ENCODE data around the gene ZNF780B. TPM values are rescaled to one million over a fixed set of nuclear protein-coding genes. Genes with fewer than 3 reads are reported as not detected.

ZNF780B gene
- total RNA-seq, 1 donor from 2014 or later, result 27.1 TPM

- Histone ChIP-seq H3K9me3 (peaks cover 33% of the 10 kb centered on the region), H3K4me3 (no peak overlapping the region), H3K27me3 (ENCODE audit: low read depth) (no peaks in the 10 kb centered on the region), H3K36me3 (peaks cover 3% of the 10 kb centered on the region), H3K4me1 (no peaks in the 10 kb centered on the region), H3K27ac (no peak overlapping the region)
- DNase-seq, result no peak
- no peak for TF ChIP-seq CTCF (IDR thresholded peaks at IDR 0.05)
- ATAC-seq, result no peak
- intact Hi-C loops (cut with DNase I), result no loop called here
Observed at GRCh38 chr19:39987596-39987995, 68.4 kb downstream of the ZNF780B start.

GRCh38 chr19:39987167-39987566 lies 68.9 kb downstream of the ZNF780B start:
- no peak for TF ChIP-seq CTCF (IDR thresholded peaks at IDR 0.05)
- Histone ChIP-seq H3K27ac (no peak overlapping the region), H3K27me3 (ENCODE audit: low read depth) (no peaks in the 10 kb centered on the region), H3K9me3 (peaks cover 33% of the 10 kb centered on the region), H3K36me3 (peaks cover 8% of the 10 kb centered on the region), H3K4me3 (no peak overlapping the region), H3K4me1 (no peaks in the 10 kb centered on the region)
- DNase-seq, result no peak
- intact Hi-C loops (cut with DNase I), result no loop called here
- ATAC-seq, result no peak

- Histone ChIP-seq H3K4me1 (no peaks in the 10 kb centered on the region), H3K27me3 (ENCODE audit: low read depth) (no peaks in the 10 kb centered on the region), H3K36me3 (peaks cover 13% of the 10 kb centered on the region), H3K9me3 (peaks cover 33% of the 10 kb centered on the region), H3K27ac (no peak overlapping the region), H3K4me3 (no peak overlapping the region)
- DNase-seq (no peak), ATAC-seq (no peak)
- intact Hi-C loops (cut with DNase I), result no loop called here
- TF ChIP-seq CTCF (IDR thresholded peaks at IDR 0.05), result no peak
Observed at GRCh38 chr19:39986643-39987042, 69.4 kb downstream of the ZNF780B start.

- Histone ChIP-seq H3K27me3 (ENCODE audit: low read depth) (no peaks in the 10 kb centered on the region), H3K27ac (no peak overlapping the region), H3K9me3 (peaks cover 33% of the 10 kb centered on the region), H3K4me3 (no peak overlapping the region), H3K4me1 (no peaks in the 10 kb centered on the region), H3K36me3 (peaks cover 41% of the 10 kb centered on the region)
- TF ChIP-seq CTCF (IDR thresholded peaks at IDR 0.05), result no peak
- ATAC-seq, result no peak
- intact Hi-C loops (cut with DNase I), result no loop called here
- no peak for DNase-seq
Observed at GRCh38 chr19:39983695-39984300, 72.2 kb downstream of the ZNF780B start.

GRCh38 chr19:39982883-39983282 lies 73.1 kb downstream of the ZNF780B start:
- Histone ChIP-seq H3K27ac (no peak overlapping the region), H3K27me3 (ENCODE audit: low read depth) (no peaks in the 10 kb centered on the region), H3K9me3 (peaks cover 33% of the 10 kb centered on the region), H3K4me1 (no peaks in the 10 kb centered on the region), H3K36me3 (peaks cover 50% of the 10 kb centered on the region), H3K4me3 (no peak overlapping the region)
- intact Hi-C loops (cut with DNase I), result no loop called here
- no peak for TF ChIP-seq CTCF (IDR thresholded peaks at IDR 0.05)
- no peak for ATAC-seq
- no peak for DNase-seq

Other genes starting within 250 kb of the ZNF780B start
- 28.4 TPM for gene DYRK1B, start 222.1 kb downstream of the ZNF780B start, total RNA-seq
- gene FBL, start 209.9 kb downstream of the ZNF780B start, total RNA-seq, result 117 TPM
- 95.3 TPM for gene FCGBP, start 121.6 kb downstream of the ZNF780B start, total RNA-seq
- gene PSMC4, start 85.1 kb downstream of the ZNF780B start, total RNA-seq, result 57.3 TPM
- 7.4 TPM for gene ZNF546, start 59.2 kb downstream of the ZNF780B start, total RNA-seq
- 23.5 TPM for gene ZNF780A, start 34.7 kb upstream of the ZNF780B start, total RNA-seq
- 17.4 TPM for gene MAP3K10, start 135.2 kb upstream of the ZNF780B start, total RNA-seq
- gene TTC9B, start 162.2 kb upstream of the ZNF780B start, total RNA-seq, result not detected
- gene CCNP, start 170.5 kb upstream of the ZNF780B start, total RNA-seq, result not detected
- 102 TPM for gene AKT2, start 229.1 kb upstream of the ZNF780B start, total RNA-seq